ENCODE data around the gene KDM1B.

KDM1B gene

DNA sequence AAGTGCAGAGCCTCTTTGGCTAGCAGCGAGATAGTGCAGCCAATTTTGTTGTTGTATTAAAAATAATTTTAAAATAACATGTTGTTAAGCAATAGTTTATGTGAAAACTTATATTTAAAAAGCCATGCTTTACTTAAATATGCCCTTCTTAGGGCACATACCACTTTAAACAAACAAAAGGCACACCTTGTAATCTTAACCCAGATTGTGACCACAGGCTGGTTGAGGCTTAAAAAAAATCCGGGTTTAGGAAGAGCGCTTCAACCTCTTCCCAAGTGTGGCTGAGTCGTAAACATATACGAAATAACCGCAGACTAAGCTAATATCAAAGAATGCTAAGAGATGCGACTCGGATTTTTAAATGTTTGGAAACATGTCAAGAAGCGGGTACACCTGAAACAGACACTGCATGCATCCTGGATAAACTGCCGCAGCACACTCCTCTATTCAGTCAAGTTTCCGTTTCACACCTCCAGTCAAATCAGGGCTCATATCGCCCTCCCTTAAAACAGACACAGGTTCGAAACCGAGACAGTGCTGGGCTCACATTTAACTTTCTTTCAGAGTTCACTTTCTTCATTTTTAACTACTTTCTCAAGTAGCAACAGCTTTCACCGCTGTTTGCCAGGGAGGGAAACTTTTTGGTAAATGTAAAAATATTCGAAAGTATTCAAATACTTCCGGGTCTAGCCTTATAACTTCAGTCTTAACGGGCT is 107.6 kb downstream of the KDM1B start:
- no peak for DNase-seq (ENCODE audit: low read depth)

DNA sequence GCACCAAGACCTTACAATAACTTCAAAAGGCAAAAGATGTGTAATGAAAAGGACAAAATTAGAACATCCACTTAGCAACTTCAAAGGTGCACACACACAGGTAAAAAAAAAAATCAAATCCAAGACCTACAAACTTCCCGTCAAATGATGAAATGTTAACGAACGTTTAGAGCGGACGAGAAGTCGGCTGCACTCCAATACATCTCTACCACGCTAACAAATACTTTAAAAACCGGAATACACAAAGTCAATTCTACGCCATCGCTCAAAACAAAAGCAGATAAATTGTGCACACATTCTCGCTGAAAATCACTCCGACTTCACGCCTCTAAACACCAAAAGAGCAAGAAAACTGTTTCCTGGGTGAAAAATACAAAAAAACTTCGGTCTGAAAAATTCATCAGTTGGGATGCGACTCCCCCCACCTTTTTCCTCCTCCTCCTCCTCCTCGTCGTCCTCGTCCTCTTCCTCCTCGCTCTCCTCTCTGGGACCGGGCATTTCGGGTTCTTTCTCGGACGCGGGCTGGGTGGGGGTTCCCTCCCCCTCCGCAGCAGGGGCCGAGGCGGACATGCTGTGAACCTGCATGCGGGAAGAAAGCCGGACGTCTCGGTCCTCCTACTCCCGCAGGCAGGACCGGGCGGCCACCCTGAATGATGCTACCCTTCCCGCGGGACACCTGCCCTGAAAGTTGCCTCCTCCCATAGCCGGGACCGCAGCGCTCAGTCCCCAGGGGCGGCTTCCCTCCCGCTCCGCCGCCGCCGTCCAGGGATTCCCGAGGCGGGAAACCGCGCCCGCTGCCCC is 108.4 kb downstream of the KDM1B start:
- DNase-seq (ENCODE audit: low read depth), result no peak

GRCh38 chr6:18264219-18264922 is 109.1 kb downstream of the KDM1B start, which contains the start of gene DEK:
TSS of gene DEK (minus strand) at chr6:18264530. CDS start at chr6:18263987, 543 bp downstream.
- peak; percentile 61 for DNase-seq (ENCODE audit: low read depth)

- DNase-seq (ENCODE audit: low read depth), result no peak
These were observed 109.7 kb downstream of the KDM1B start for GRCh38 chr6:18264923-18265377.

DNA sequence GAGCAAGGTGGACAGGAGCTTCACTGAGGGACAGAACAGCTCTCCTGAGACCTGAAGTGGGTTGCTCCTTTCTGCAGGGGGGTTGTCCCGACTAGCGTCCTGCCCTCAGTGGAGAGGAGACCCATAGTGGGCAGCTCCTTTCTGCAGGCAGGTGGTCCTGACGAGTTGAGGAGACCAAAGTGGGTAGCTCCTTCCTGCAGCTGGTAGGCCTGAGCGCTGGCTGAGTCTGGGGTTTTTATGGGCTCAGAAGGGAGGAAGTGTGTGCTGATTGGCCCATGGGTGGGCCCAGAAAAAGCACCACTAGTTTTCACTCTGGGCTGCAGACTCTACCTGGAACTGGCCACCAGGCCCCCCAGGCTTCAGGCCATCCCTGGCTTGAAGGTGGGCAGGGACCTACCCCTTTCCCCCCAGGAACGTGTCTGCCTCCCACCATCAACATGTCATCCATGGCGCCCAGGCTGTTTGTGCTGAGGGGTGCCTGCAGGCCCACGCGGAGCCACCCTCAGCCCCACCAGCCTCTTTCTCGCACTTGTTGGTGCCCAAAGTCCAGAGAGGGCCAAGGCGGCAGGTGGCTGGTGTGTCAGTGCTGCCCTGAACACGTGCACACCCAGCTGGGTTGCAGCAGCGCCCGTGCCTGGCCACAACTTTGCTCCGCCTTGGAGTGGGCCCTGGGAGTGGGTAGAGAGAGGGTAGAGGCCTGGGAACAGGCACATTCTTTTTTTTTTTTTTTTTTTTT is 110.7 kb downstream of the KDM1B start:
- no peak for DNase-seq (ENCODE audit: low read depth)

DNA sequence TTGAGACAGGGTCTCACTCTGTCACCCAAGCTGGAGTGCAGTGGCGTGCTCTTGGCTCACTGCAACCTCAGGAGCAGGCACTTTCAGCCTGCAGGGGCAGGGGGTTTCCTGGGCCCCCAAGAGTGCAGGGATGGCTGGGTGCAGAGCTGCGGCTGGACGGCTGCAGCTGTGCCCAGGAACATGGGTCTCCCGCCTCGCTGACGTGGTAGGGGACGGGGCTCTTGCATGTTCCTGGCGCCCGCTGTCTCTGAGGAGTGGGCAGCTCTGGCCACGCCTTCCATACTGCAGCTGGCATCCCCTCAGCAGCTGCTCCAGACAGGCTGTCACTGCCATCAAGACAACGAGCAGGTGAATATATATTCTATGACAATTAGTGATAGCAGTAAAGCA is 111.3 kb downstream of the KDM1B start:
- no peak for DNase-seq (ENCODE audit: low read depth)

GRCh38 chr6:18268066-18268465 is 112.8 kb downstream of the KDM1B start:
- DNase-seq (ENCODE audit: low read depth), result no peak

DNA sequence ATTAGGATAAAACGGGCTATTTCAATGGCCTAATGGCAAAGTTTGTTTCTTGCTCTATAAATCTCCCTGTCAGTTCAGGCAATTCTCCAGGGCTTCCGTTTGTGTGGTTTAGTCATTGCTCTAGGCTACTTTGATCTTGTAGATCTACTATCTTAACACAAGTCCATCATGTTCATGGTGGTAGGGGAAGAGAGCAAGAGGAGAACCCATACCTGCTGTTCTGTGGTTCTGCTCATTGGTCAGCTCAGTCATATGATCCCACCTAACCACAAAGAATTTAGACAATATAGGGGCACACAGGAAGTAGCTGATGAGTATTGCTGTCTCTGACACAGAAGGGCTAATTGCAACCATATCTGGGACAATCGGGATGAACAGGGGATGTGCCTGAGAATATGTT is 114.0 kb downstream of the KDM1B start:
- DNase-seq (ENCODE audit: low read depth), result no peak

DNA sequence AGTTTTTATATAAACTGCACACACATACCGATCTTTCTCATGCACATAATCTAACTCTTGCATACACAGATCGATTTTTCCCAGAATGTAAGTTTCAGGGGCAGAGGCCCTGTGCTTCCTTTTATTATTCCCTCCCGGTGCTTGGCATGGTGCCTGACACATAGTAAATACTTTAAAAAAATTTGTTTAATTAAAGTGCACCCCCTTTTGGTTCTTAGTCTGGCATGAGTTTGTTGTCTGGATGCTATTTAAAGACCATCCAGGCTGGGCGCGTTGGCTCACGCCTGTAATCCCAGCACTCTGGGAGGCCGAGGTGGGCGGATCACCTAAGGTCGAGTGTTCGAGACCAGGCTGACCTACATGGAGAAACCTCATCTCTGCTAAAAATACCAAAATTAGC is 114.5 kb downstream of the KDM1B start:
- no peak for DNase-seq (ENCODE audit: low read depth)

GRCh38 chr6:18270216-18270615 is 115.0 kb downstream of the KDM1B start:
- DNase-seq (ENCODE audit: low read depth), result no peak
